Activated T-cell treated with anti-CD3 and anti-CD28 coated beads, Interleukin-2, amount 50 U/mL, for 4 hours (primary cell): ENCODE measurements around the gene SGMS2. TPM values are rescaled to one million over a fixed set of nuclear protein-coding genes. Genes with fewer than 3 reads are reported as not detected.
A peak's percentile ranks its signal among the peaks of the same experiment; 100 is the strongest.
"Not testable (repeated sequence)": the region's sequence is repeated elsewhere in the genome, so short reads cannot be mapped to it uniquely, and the experiment has no call there.

ENCODE experiments used
- ATAC-seq, 2 donors: fragments of 200-7000 bp; cut with Tn5 transposase; one replicate each; pipeline ENCODE4 v1.10.0; 2021
- DNase-seq: peaks from one replicate; pipeline ENCODE4 v3.0.0-alpha.2; 2020
- H3K27me3 Mint-ChIP-seq: one replicate; pipeline ENCODE4 v1.8.0; 2021; ENCODE audit warnings: low read depth, mixed read lengths
- H3K36me3 Mint-ChIP-seq: one replicate; pipeline ENCODE4 v1.8.0; 2022; ENCODE audit warnings: mixed read lengths; ENCODE audit not compliant: insufficient read depth
- H3K4me1 Mint-ChIP-seq: one replicate; pipeline ENCODE4 v1.8.0; 2021; ENCODE audit warnings: low read depth, mixed read lengths
- H3K4me3 Mint-ChIP-seq: one replicate; pipeline ENCODE4 v1.8.0; 2021; ENCODE audit warnings: mild to moderate bottlenecking, moderate library complexity, mixed read lengths
- H3K9me3 Mint-ChIP-seq: one replicate; pipeline ENCODE4 v1.8.0; 2021; ENCODE audit warnings: mixed read lengths
- total RNA-seq, 3 donors: library from RNA; stranded (reverse); gene quantifications; one replicate each; pipeline ENCODE4 v1.2.1, GENCODE V29; 2021

Gene SGMS2
- total RNA-seq, 3 donors from 2014 or later: 0.08 to 0.54 (median 0.43) TPM

GRCh38 chr4:107900067-107900466, 75.3 kb downstream of the SGMS2 start:
- Mint-ChIP-seq H3K36me3 (no peaks in the 10 kb centered on the region), H3K27me3 (peaks cover 19% of the 10 kb centered on the region)

GRCh38 chr4:107900508-107900907, 75.8 kb downstream of the SGMS2 start:
- ATAC-seq (no peak), DNase-seq (no peak)
- Mint-ChIP-seq H3K27me3 (peaks cover 15% of the 10 kb centered on the region), H3K9me3 (peaks cover 6% of the 10 kb centered on the region), H3K36me3 (no peaks in the 10 kb centered on the region), H3K4me1 (no peaks in the 10 kb centered on the region), H3K4me3 (no peak overlapping the region)

More at GRCh38 chr4:107900067-107900466, 75.3 kb downstream of the SGMS2 start:
- Mint-ChIP-seq H3K4me1 (no peaks in the 10 kb centered on the region), H3K4me3 (no peak overlapping the region), H3K9me3 (peaks cover 6% of the 10 kb centered on the region)
- DNase-seq (no peak), ATAC-seq (no peak)

- ATAC-seq (no peak), DNase-seq (no peak)
- Mint-ChIP-seq H3K4me1 (no peaks in the 10 kb centered on the region), H3K9me3 (peaks cover 6% of the 10 kb centered on the region), H3K27me3 (peaks cover 13% of the 10 kb centered on the region), H3K4me3 (no peak overlapping the region), H3K36me3 (no peaks in the 10 kb centered on the region)
Observed at GRCh38 chr4:107901213-107901934, 76.6 kb downstream of the SGMS2 start.

- Mint-ChIP-seq H3K36me3 (no peaks in the 10 kb centered on the region), H3K27me3 (peaks cover 8% of the 10 kb centered on the region), H3K4me3 (no peak overlapping the region), H3K9me3 (peaks cover 6% of the 10 kb centered on the region), H3K4me1 (no peaks in the 10 kb centered on the region)
- DNase-seq (no peak), ATAC-seq (no peak)
Observed at GRCh38 chr4:107902715-107903114, 78.0 kb downstream of the SGMS2 start.

GRCh38 chr4:107905082-107905481, 80.3 kb downstream of the SGMS2 start:
- not testable (repeated sequence) for H3K27me3 Mint-ChIP-seq, DNase-seq, H3K4me1 Mint-ChIP-seq, H3K9me3 Mint-ChIP-seq, H3K36me3 Mint-ChIP-seq, H3K4me3 Mint-ChIP-seq
- ATAC-seq: peak; percentile 48 to 50

- Mint-ChIP-seq H3K4me1 (no peaks in the 10 kb centered on the region), H3K27me3 (peaks cover 4% of the 10 kb centered on the region), H3K36me3 (no peaks in the 10 kb centered on the region), H3K9me3 (peaks cover 6% of the 10 kb centered on the region), H3K4me3 (no peak overlapping the region)
- DNase-seq (no peak), ATAC-seq (no peak)
Observed at GRCh38 chr4:107906458-107907100, 81.8 kb downstream of the SGMS2 start.

GRCh38 chr4:107908377-107908776, 83.6 kb downstream of the SGMS2 start:
- ATAC-seq (no peak), DNase-seq (no peak)
- peaks cover 2% of the 10 kb centered on the region for H3K4me1 Mint-ChIP-seq
- H3K27me3 Mint-ChIP-seq: no peaks in the 10 kb centered on the region
- peaks cover 6% of the 10 kb centered on the region for H3K9me3 Mint-ChIP-seq
- no peaks in the 10 kb centered on the region for H3K36me3 Mint-ChIP-seq
- H3K4me3 Mint-ChIP-seq: no peak overlapping the region

- H3K9me3 Mint-ChIP-seq: no peaks in the 10 kb centered on the region
- peaks cover 6% of the 10 kb centered on the region for H3K27me3 Mint-ChIP-seq
- no peaks in the 10 kb centered on the region for H3K36me3 Mint-ChIP-seq
- ATAC-seq (peak in 1 of 2 donors; percentile 69), DNase-seq (no peak)
- H3K4me1 Mint-ChIP-seq: peaks cover 2% of the 10 kb centered on the region
- H3K4me3 Mint-ChIP-seq: no peak overlapping the region
Observed at GRCh38 chr4:107913283-107913899, 88.7 kb downstream of the SGMS2 start.

GRCh38 chr4:107915220-107915619, 90.5 kb downstream of the SGMS2 start:
- Mint-ChIP-seq H3K9me3 (peaks cover 11% of the 10 kb centered on the region), H3K27me3 (peaks cover 11% of the 10 kb centered on the region), H3K36me3 (no peaks in the 10 kb centered on the region), H3K4me1 (peaks cover 2% of the 10 kb centered on the region), H3K4me3 (no peak overlapping the region)
- ATAC-seq: no peak
- DNase-seq: no peak

GRCh38 chr4:107916623-107917022, 91.9 kb downstream of the SGMS2 start:
- DNase-seq: no peak
- H3K9me3 Mint-ChIP-seq: peaks cover 11% of the 10 kb centered on the region
- peaks cover 19% of the 10 kb centered on the region for H3K27me3 Mint-ChIP-seq
- H3K4me1 Mint-ChIP-seq: peaks cover 2% of the 10 kb centered on the region
- ATAC-seq: no peak
- no peaks in the 10 kb centered on the region for H3K36me3 Mint-ChIP-seq
- no peak overlapping the region for H3K4me3 Mint-ChIP-seq

GRCh38 chr4:107917500-107917899, 92.8 kb downstream of the SGMS2 start:
- H3K4me1 Mint-ChIP-seq: peaks cover 2% of the 10 kb centered on the region
- peaks cover 20% of the 10 kb centered on the region for H3K27me3 Mint-ChIP-seq
- no peaks in the 10 kb centered on the region for H3K36me3 Mint-ChIP-seq

GRCh38 chr4:107922486-107923473, 98.0 kb downstream of the SGMS2 start:
- Mint-ChIP-seq H3K9me3 (peaks cover 11% of the 10 kb centered on the region), H3K4me1 (no peaks in the 10 kb centered on the region), H3K4me3 (no peak overlapping the region), H3K36me3 (no peaks in the 10 kb centered on the region), H3K27me3 (peaks cover 16% of the 10 kb centered on the region)
- ATAC-seq (no peak), DNase-seq (no peak)

More at GRCh38 chr4:107917500-107917899, 92.8 kb downstream of the SGMS2 start:
- Mint-ChIP-seq H3K4me3 (no peak overlapping the region), H3K9me3 (peaks cover 11% of the 10 kb centered on the region)
- ATAC-seq: no peak
- DNase-seq: no peak

- H3K36me3 Mint-ChIP-seq, H3K4me1 Mint-ChIP-seq, H3K4me3 Mint-ChIP-seq, H3K9me3 Mint-ChIP-seq, ATAC-seq, H3K27me3 Mint-ChIP-seq, DNase-seq: not testable (repeated sequence)
Observed at GRCh38 chr4:107925713-107926112, 101.0 kb downstream of the SGMS2 start.

- not testable (repeated sequence) for H3K4me3 Mint-ChIP-seq, H3K9me3 Mint-ChIP-seq, H3K27me3 Mint-ChIP-seq, ATAC-seq, H3K4me1 Mint-ChIP-seq, H3K36me3 Mint-ChIP-seq, DNase-seq
Observed at GRCh38 chr4:107926875-107927274, 102.1 kb downstream of the SGMS2 start.
